GM23248 (cell line): ENCODE results near the gene POP4. TPM values are rescaled to one million over a fixed set of nuclear protein-coding genes. Genes with fewer than 3 reads are reported as not detected.

ENCODE experiments used
- DNase-seq: peaks from one replicate; pipeline ENCODE4 v3.0.0-alpha.2; 2015
- H2AFZ ChIP-seq: fragments of 200-600 bp; sonication (generic); 2 replicates; pipeline ENCODE4 v1.6.1; 2016; ENCODE audit warnings: antibody characterized with exemption
- H3F3A ChIP-seq: fragments of 200-600 bp; sonication (generic); 2 replicates; pipeline ENCODE4 v1.6.1; 2016; ENCODE audit warnings: mild to moderate bottlenecking, antibody characterized with exemption, mixed run types; ENCODE audit not compliant: insufficient read depth
- H3K27ac ChIP-seq: fragments of 200-600 bp; sonication (generic); 2 replicates; pipeline ENCODE4 v1.5.1; 2016; ENCODE audit warnings: mild to moderate bottlenecking
- H3K27me3 ChIP-seq: fragments of 200-600 bp; sonication (generic); replicated peaks from 2 replicates; pipeline ENCODE4 v1.6.1; 2016; ENCODE audit warnings: mild to moderate bottlenecking; ENCODE audit not compliant: insufficient read depth
- H3K36me3 ChIP-seq: fragments of 200-600 bp; sonication (generic); 2 replicates; pipeline ENCODE4 v1.6.1; 2016; ENCODE audit warnings: low read depth, mild to moderate bottlenecking
- H3K4me1 ChIP-seq: fragments of 200-600 bp; sonication (generic); 2 replicates; pipeline ENCODE4 v1.6.1; 2016; ENCODE audit warnings: mild to moderate bottlenecking; ENCODE audit not compliant: insufficient read depth
- H3K4me2 ChIP-seq: fragments of 200-600 bp; sonication (generic); one replicate; pipeline ENCODE4 v1.6.1; 2016; ENCODE audit warnings: mild to moderate bottlenecking; ENCODE audit not compliant: unreplicated experiment
- H3K4me3 ChIP-seq: fragments of 200-600 bp; sonication (generic); 2 replicates; pipeline ENCODE4 v1.5.1; 2016; ENCODE audit warnings: mild to moderate bottlenecking
- H3K79me2 ChIP-seq: fragments of 200-600 bp; sonication (generic); 2 replicates; pipeline ENCODE4 v1.6.1; 2016; ENCODE audit warnings: mild to moderate bottlenecking; ENCODE audit not compliant: insufficient read depth
- H3K9ac ChIP-seq: fragments of 200-600 bp; sonication (generic); 2 replicates; pipeline ENCODE4 v1.6.1; 2016; ENCODE audit warnings: mild to moderate bottlenecking
- H3K9me2 ChIP-seq: fragments of 200-600 bp; sonication (generic); 2 replicates; pipeline ENCODE4 v1.6.1; 2016; ENCODE audit warnings: mixed run types, mild to moderate bottlenecking, moderate library complexity; ENCODE audit not compliant: insufficient read depth
- H3K9me3 ChIP-seq: fragments of 200-600 bp; sonication (generic); one replicate; pipeline ENCODE4 v1.6.1; 2017; ENCODE audit warnings: low read depth
- H4K20me1 ChIP-seq: fragments of 200-600 bp; sonication (generic); 2 replicates; pipeline ENCODE4 v1.6.0; 2016; ENCODE audit not compliant: insufficient read depth
- EZH2 ChIP-seq: fragments of 200-600 bp; sonication (generic); IDR thresholded peaks from 2 replicates; pipeline ENCODE4 v1.6.1; 2018; ENCODE audit warnings: antibody characterized with exemption, mild to moderate bottlenecking; ENCODE audit not compliant: insufficient read depth, poor library complexity, severe bottlenecking
- EZH2phosphoT487 ChIP-seq: fragments of 200-600 bp; sonication (generic); IDR thresholded peaks from 2 replicates; pipeline ENCODE4 v1.6.1; 2018; ENCODE audit warnings: antibody characterized with exemption, moderate library complexity, mild to moderate bottlenecking, low read depth; ENCODE audit not compliant: insufficient read depth
- WGBS, 2 experiments: methylation state at CpG; one replicate each; pipeline ENCODE4 v1.1.6; 2015 to 2017; ENCODE audit warnings: low lambda C conversion rate in 2 of 2, low coverage in 1 of 2; ENCODE audit errors: missing lambda C conversion rate in 2 of 2; 5-methylcytosine and 5-hydroxymethylcytosine counted together
- in situ Hi-C: fragments of 300-500 bp; cut with MboI; formaldehyde crosslinking; loops from 2 replicates; pipeline ENCODE4 v1.15.0; 2020
- polyA plus RNA-seq: library from polyadenylated mRNA; unstranded; fragments of >200 nt; fragmentation: Nextera tagmentation; extraction: Ambion mirVana; gene quantifications from 2 replicates; pipeline ENCODE4 v1.2.1, GENCODE V29; 2016
- total RNA-seq: library from RNA; depleted of rRNA; stranded (reverse); fragments of >200 nt; shearing (Covaris generic); gene quantifications from 2 replicates; pipeline ENCODE4 v1.2.3, GENCODE V29; 2014

The POP4 gene
- total and polyA plus RNA-seq, 2 experiments from 2014 or later, result 65.8 to 132 TPM

DNA sequence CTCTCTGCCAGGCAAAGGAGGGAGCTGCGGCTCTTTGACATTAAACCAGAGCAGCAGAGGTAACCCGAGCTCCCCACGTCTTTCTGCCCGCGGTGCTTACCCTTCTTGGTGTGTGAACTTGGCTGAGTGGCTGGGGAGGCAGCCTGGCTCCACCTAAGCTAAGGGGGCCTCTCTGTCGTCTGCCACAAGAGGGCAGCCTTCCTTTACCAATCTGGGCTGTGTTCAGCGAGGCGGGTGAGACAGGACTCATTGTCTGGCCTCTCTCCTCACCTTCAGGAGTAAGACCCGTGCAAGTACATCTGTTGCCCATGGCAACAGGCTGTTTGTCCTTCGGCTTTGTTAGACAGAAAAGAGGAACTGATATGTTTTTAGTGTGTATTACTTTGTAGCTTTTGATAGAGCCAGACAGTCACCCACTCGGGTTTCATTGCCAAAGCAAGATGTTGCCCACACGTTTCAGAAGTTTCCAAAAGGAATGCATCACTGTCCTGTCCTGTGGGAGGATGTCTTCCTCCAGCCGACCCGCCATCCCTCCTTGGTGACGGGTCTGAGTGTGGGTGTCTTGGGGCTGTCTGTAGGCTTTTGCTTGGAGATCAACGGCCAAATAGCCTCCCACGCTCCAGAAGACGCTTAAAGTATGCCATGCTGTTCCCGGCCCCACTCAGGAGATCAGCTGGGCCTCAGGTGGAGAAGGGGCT, 4.6 kb downstream of the POP4 start:
- WGBS, 2 experiments, result 29% methylated on average over 19 of the region's 19 CpGs
- Histone ChIP-seq H3K27ac (no peak overlapping the region), H3K4me3 (no peak overlapping the region), H3K27me3 (no peaks in the 10 kb centered on the region), H3K9ac (0 out of 2 replicates have a peak overlapping the region, but pooled peaks have one; percentile 6), H3K4me2 (no peak overlapping the region), H3F3A (no peaks in the 10 kb centered on the region), H3K36me3 (peaks cover 6% of the 10 kb centered on the region; the same call in 1 of the 2 replicates), H4K20me1 (no peaks in the 10 kb centered on the region), H3K79me2 (peaks cover 15% of the 10 kb centered on the region), H3K4me1 (peaks cover 5% of the 10 kb centered on the region; the same call in 1 of the 2 replicates), H2AFZ (no peak overlapping the region), H3K9me2 (no peaks in the 10 kb centered on the region), H3K9me3 (no peaks in the 10 kb centered on the region)
- in situ Hi-C loops, result loop anchor here (10.0 kb wide), 1 partner anchor 104 kb away; the partner anchor contains the start of gene C19orf12
- TF ChIP-seq EZH2phosphoT487 (no peak), EZH2 (no peak)
- peak; percentile 90 for DNase-seq

DNA sequence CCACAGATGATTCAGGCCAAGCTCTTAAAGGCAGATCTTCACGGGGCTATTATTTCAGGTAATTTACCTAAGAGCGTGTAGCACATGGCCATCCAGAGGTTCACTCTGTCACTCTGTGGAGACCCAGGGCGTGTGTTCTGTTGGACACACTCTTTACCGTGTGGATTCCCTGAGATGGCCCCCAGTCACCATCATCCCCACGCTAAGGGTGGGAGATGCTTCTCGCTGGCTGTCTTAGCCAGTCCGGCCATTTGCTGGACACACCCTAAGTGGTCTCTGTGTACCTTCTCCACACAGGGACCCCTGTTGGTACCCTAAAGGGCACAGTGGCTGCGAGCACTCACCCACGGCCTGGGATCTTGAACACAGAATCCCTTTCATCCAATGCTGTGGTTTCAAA, 6.0 kb downstream of the POP4 start:
- no peaks in the 10 kb centered on the region for H4K20me1 ChIP-seq
- no peak overlapping the region for H3K4me2 ChIP-seq
- peaks cover 4% of the 10 kb centered on the region for H3K79me2 ChIP-seq
- H3K9me2 ChIP-seq, result no peaks in the 10 kb centered on the region
- in situ Hi-C loops, result loop anchor here (10.0 kb wide), 1 partner anchor 103 kb away; the partner anchor contains the start of gene C19orf12
- no peaks in the 10 kb centered on the region for H3F3A ChIP-seq
- H3K9ac ChIP-seq, result no peak overlapping the region
- no peaks in the 10 kb centered on the region for H3K9me3 ChIP-seq
- no peak for DNase-seq
- H3K27ac ChIP-seq, result no peak overlapping the region
- H3K36me3 ChIP-seq, result peaks cover 6% of the 10 kb centered on the region; the same call in 1 of the 2 replicates
- WGBS, 2 experiments, result 89 to 95% methylated on average over 9 of the region's 9 CpGs
- H3K27me3 ChIP-seq, result no peaks in the 10 kb centered on the region
- H3K4me1 ChIP-seq, result peaks cover under 1% of the 10 kb centered on the region; the same call in 1 of the 2 replicates
- no peak overlapping the region for H3K4me3 ChIP-seq
- H2AFZ ChIP-seq, result no peak overlapping the region
- TF ChIP-seq EZH2, result no peak
- no peak for TF ChIP-seq EZH2phosphoT487

DNA sequence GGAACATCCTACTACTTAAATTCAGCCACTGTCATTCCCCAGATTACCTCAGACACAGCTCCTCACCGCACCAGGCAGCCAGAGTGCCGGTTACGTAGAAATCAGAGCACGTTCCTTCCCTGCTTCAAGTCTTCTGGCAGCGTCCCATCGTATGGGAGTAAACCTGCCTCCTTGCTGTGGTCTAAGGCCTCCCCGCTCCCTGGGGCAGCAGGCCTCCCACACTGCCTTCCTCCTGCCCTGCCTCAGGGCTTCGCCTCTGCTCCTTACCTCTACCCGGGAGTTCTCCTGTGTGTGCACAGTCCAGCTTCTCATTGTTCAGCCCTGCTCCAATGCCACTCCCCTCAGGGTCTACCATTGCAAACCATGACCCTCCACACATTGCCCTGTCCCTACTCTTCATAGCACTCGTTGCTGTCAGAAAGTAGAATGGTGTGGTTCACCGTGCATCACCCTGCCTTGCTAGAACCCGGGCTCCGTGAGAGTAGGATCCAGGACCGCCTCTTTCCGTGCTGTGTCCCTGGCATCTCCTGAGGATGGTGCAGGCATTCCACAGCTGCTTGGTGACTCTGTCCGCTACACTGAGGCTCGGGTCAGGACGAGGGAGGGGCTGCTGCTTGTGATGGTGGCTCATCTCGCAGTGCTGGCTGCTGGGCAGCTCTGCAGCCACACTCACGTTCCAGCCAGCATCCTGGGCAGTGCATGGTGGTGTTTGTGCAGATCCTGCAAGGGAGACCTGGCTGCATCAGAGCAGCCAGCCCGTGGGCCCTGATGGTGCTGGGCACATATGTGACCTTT, 6.9 kb downstream of the POP4 start:
- H3F3A ChIP-seq, result no peaks in the 10 kb centered on the region
- H3K27ac ChIP-seq, result no peak overlapping the region
- H3K4me1 ChIP-seq, result no peaks in the 10 kb centered on the region
- WGBS, 2 experiments, result 90 to 91% methylated on average over 21 of the region's 21 CpGs
- H3K79me2 ChIP-seq, result no peaks in the 10 kb centered on the region
- no peaks in the 10 kb centered on the region for H4K20me1 ChIP-seq
- no peaks in the 10 kb centered on the region for H3K9me3 ChIP-seq
- no peak for DNase-seq
- no peak for TF ChIP-seq EZH2phosphoT487
- TF ChIP-seq EZH2, result no peak
- no peak overlapping the region for H2AFZ ChIP-seq
- H3K27me3 ChIP-seq, result no peaks in the 10 kb centered on the region
- in situ Hi-C loops, result loop anchor here (10.0 kb wide), 1 partner anchor 102 kb away; the partner anchor contains the start of gene C19orf12
- no peak overlapping the region for H3K4me2 ChIP-seq
- no peak overlapping the region for H3K9ac ChIP-seq
- H3K4me3 ChIP-seq, result no peak overlapping the region
- peaks cover 6% of the 10 kb centered on the region; the same call in 1 of the 2 replicates for H3K36me3 ChIP-seq
- no peaks in the 10 kb centered on the region for H3K9me2 ChIP-seq

DNA sequence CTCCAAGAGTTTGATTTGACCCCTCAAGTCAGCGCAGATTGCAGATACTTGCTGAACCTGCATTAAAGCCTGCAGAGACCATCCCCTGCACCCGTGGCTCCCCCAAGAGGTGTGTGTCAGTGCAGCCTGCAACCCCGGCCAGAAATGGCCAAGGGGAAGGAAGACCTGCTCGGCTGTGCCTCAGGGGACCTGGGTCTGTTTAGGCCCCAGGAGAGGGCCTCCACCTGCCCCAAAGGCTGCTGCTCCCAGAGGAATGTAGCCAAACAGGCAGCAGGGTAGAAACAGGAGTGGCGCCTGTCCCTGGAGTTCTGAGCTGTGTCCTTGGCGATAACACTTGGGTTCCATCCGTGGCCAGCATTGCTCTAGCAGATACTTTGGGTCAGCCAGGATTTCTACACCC, 8.0 kb downstream of the POP4 start:
- H2AFZ ChIP-seq, result no peak overlapping the region
- no peak overlapping the region for H3K4me3 ChIP-seq
- no peaks in the 10 kb centered on the region for H3K27me3 ChIP-seq
- H3K4me2 ChIP-seq, result no peak overlapping the region
- no peaks in the 10 kb centered on the region for H3F3A ChIP-seq
- H3K9ac ChIP-seq, result no peak overlapping the region
- H3K9me3 ChIP-seq, result no peaks in the 10 kb centered on the region
- peaks cover 6% of the 10 kb centered on the region; the same call in 1 of the 2 replicates for H3K36me3 ChIP-seq
- no peaks in the 10 kb centered on the region for H3K9me2 ChIP-seq
- in situ Hi-C loops, result loop anchor here (10.0 kb wide), 1 partner anchor 101 kb away; the partner anchor contains the start of gene C19orf12
- WGBS, 2 experiments, result 71 to 83% methylated on average over 7 of the region's 7 CpGs
- H4K20me1 ChIP-seq, result no peaks in the 10 kb centered on the region
- no peak overlapping the region for H3K27ac ChIP-seq
- no peak for TF ChIP-seq EZH2
- TF ChIP-seq EZH2phosphoT487, result no peak
- H3K79me2 ChIP-seq, result no peaks in the 10 kb centered on the region
- no peak for DNase-seq
- H3K4me1 ChIP-seq, result no peaks in the 10 kb centered on the region
